GM12865 (cell line): ENCODE data around the gene CRELD1.
"Not testable (repeated sequence)": the region's sequence is repeated elsewhere in the genome, so short reads cannot be mapped to it uniquely, and the experiment has no call there.

Experiments
- DNase-seq: peaks from one replicate; pipeline ENCODE4 v3.0.0; 2010; ENCODE audit warnings: low read depth
- H3K4me3 ChIP-seq: 2 replicates; pipeline ENCODE4 v1.5.1; 2011; ENCODE audit warnings: mild to moderate bottlenecking, low read depth, low read length, control low read depth
- TF ChIP-seq, protein P1 (sequence below): IDR thresholded peaks from 2 replicates; pipeline ENCODE4 v1.5.1; 2011; ENCODE audit warnings: low read length, control low read depth, low read depth, inconsistent platforms; ENCODE audit not compliant: insufficient read depth; ENCODE audit errors: missing control alignments

CRELD1 gene

DNA sequence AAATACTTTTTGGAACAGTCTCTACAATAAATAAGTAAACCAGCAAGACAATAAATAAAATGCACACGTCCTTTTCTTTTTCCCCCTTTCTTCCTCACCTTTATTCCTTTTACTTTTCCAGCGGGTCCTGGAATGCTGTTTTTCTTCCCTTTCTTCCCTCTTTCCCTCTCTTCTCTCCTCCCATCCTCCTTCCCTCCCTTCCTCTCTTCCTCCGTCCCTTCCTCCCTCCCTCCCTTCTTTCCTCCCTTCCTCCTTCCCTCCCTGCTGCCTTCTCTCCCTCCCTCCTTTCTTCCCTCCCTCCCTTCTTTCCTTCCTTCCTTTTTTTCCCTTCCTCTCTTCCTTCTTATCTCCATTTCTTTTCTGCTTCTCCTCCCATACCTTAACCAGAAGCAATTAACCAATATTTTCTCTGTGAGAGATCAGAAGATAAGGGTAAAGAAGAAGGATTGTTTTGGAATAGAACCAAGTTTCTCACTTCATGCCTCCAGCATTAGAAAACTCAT lies 34.3 kb upstream of the CRELD1 start:
- no peak for DNase-seq
- TF ChIP-seq, protein P1, sequence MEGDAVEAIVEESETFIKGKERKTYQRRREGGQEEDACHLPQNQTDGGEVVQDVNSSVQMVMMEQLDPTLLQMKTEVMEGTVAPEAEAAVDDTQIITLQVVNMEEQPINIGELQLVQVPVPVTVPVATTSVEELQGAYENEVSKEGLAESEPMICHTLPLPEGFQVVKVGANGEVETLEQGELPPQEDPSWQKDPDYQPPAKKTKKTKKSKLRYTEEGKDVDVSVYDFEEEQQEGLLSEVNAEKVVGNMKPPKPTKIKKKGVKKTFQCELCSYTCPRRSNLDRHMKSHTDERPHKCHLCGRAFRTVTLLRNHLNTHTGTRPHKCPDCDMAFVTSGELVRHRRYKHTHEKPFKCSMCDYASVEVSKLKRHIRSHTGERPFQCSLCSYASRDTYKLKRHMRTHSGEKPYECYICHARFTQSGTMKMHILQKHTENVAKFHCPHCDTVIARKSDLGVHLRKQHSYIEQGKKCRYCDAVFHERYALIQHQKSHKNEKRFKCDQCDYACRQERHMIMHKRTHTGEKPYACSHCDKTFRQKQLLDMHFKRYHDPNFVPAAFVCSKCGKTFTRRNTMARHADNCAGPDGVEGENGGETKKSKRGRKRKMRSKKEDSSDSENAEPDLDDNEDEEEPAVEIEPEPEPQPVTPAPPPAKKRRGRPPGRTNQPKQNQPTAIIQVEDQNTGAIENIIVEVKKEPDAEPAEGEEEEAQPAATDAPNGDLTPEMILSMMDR: no peak
- H3K4me3 ChIP-seq: no peak overlapping the region

DNA sequence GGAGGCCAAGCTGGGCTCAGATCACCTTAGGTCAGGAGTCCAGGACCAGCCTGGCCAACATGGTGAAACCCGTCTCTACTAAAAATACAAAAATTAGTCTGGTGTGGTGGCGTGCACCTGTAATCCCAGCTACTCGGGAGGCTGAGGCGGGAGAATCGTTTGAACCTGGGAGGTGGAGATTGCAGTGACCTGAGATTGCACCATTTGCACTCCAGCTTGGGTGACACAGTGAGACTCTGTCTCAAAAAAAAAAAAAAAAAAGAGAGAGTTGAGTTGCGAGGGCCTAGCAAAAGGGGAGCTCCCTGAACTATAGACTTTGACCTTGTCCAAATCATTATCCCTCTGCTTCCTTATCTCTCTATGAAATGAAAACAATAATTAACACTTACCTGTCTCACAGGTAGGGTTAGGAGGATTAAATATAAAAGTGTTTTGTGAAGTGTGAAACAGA lies 32.6 kb upstream of the CRELD1 start:
- DNase-seq, H3K4me3 ChIP-seq: not testable (repeated sequence)

DNA sequence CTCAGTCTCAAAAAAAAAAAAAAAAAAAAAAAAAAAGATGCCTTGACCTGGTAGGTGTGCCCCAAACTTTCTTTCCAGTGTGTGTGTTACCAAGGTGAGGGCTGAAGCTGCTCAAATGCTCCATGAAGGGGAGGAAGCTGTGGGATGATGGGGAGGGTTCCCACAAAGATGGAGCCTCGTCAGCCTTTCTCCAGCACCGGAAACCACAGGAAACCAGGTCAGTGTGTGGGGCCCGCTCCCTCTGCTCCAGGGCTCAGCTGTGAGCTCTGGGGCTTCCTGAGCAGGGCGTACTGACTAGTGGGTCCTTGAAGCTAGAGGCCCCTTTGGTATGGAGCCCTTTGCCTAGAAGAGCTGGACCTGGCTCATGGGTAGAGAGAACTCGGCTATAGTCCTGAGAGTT lies 31.7 kb upstream of the CRELD1 start:
- TF ChIP-seq, protein P1: no peak
- no peak overlapping the region for H3K4me3 ChIP-seq
- no peak for DNase-seq

DNA sequence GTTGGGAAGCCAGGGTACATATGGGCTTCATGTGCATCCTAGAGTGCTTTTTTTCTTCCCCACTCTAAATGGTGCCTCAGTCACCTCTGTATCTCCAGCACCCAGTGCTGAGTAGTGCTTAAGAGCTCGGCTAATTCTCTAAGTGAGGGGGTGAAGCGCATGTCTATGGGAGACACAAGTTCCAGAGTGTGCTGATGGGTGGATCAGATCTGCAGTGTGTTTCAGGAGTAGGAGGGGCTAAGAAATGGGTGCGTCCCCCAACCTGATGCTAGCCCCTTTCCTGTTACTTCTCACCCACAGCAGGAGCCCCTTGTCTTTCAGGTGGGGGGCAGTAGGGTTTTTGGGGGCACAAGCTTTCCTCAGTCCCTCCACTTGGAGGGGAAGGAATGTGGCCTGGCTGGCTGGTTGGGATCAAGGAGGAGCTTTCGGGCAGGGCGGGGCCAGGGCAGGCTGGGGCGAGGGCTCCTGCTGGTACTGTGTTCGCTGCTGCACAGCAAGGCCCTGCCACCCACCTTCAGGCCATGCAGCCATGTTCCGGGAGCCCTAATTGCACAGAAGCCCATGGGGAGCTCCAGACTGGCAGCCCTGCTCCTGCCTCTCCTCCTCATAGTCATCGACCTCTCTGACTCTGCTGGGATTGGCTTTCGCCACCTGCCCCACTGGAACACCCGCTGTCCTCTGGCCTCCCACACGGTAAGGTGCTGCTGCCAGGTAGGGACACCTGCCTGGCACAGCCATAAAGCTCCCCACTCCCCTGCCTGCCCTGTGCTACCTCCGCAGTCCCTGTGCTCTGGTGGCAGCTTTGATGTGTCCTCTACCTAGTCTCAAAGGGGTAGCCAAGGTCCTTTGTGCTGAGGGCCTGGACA lies 31.0 kb upstream of the CRELD1 start, which contains the start of gene IL17RE:
Gene IL17RE, plus strand, starts transcription at position 477 of the 866 bp plus-strand sequence. Its CDS starts 85 bp downstream, at position 562.
- H3K4me3 ChIP-seq: no peak within 1 kb of the TSS
- TF ChIP-seq, protein P1: no peak
- no peak for DNase-seq

DNA sequence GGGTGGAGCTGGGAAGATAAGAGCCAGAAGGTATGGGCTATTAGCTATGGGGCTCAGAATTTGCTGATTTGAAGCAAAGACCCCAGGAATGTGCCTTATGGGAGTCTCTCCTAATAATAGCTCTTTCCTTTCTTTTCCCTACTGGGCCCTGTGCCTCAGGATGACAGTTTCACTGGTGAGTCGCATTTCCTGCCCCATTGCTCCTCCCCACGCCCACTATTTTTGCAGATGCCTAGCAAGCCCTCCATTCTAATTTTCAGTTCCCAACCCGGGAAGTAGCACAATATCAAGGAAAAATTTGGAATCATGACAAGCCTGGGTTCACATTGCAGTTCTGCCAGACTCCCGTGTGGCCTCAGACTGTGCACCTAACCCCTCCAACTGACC lies 30.4 kb upstream of the CRELD1 start:
- TF ChIP-seq, protein P1: no peak
- no peak overlapping the region for H3K4me3 ChIP-seq
- DNase-seq: no peak

DNA sequence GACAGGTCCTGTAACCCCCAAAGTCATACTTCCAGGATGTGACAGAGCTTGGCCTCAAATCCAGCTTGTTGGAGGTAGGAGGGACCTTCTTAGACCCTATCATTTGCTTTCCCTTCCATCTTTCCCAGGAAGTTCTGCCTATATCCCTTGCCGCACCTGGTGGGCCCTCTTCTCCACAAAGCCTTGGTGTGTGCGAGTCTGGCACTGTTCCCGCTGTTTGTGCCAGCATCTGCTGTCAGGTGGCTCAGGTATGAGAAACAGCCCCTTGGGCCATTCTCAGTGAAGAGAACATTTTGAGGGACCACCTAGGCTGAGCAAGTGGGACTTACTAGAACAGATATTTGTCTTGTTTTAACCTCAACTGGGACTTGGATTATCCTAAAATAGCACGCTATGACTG lies 29.7 kb upstream of the CRELD1 start:
- TF ChIP-seq, protein P1: no peak
- no peak overlapping the region for H3K4me3 ChIP-seq
- DNase-seq: no peak

DNA sequence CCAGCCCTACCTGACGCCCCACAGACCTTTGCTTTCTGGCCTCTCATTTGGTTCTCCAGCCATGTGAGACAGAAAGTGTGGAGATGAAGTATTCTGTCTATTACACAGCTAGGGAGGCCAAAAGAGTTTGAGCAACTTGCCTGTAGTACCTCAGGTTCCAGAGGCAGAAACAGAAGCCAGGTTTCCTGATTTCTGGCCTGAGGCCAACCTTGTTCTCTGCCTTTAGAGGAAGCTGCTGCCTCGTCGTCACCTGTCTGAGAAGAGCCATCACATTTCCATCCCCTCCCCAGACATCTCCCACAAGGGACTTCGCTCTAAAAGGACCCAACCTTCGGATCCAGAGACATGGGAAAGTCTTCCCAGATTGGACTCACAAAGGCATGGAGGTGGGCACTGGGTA lies 27.2 kb upstream of the CRELD1 start:
- H3K4me3 ChIP-seq: no peak overlapping the region
- TF ChIP-seq, protein P1: no peak
- no peak for DNase-seq
